K562 (cell line): ENCODE data around the gene ARHGAP33. TPM values are rescaled to one million over a fixed set of nuclear protein-coding genes. Genes with fewer than 3 reads are reported as not detected.

Experiments used
- ATAC-seq: fragments of 200-7000 bp; cut with Tn5 transposase; 3 replicates; pipeline ENCODE4 v1.9.1; 2020; ENCODE audit warnings: moderate library complexity
- BruUV-seq: library from RNA; stranded (reverse); fragments of 400-500 nt; replicated peaks from 2 replicates; lab custom pipeline; 2021; lab: Mats Ljungman, UMichigan
- CTCF ChIA-PET: fragments of 300-600 bp; formaldehyde crosslinking; extraction: SDS; loops from one replicate; lab custom pipeline; 2021; ENCODE audit warnings: low intra/inter-chr PET ratio; lab: Yijun Ruan, JAX
- POLR2A ChIA-PET: fragments of 300-600, 350-650 bp; sonication (Branson Sonifier 250); formaldehyde crosslinking; extraction: SDS; loops from one replicate; lab custom pipeline; 2021; ENCODE audit warnings: antibody characterized with exemption, inconsistent platforms; lab: Yijun Ruan, JAX
- DNase-seq, 4 experiments: peaks; one replicate each; pipeline versions ENCODE4 v3.0.0 to v3.0.0-alpha.2; 2011 to 2018; ENCODE audit warnings: low spot score in 3 of 4, mixed read lengths in 3 of 4; ENCODE audit errors: extremely low read depth in 1 of 4
- FAIRE-seq: peaks from 2 replicates; lab custom pipeline; 2011; peaks lifted over from hg19 to GRCh38; lab: Jason Lieb, UNC
- H2AFZ ChIP-seq: 2 replicates; pipeline ENCODE4 v1.6.0; 2011; ENCODE audit warnings: low read depth, low read length, control low read depth, inconsistent platforms
- H3K27ac ChIP-seq: fragments of 200-600 bp; 3 replicates; pipeline ENCODE4 v1.8.0; 2011; ENCODE audit warnings: low read depth, mild to moderate bottlenecking, control low read depth, inconsistent platforms, low read length, moderate library complexity, mixed read lengths; ENCODE audit errors: extremely low read depth
- H3K27me3 ChIP-seq, 2 experiments: fragments of 300-600 bp in 1 of 2; 2 replicates in 1 of 2; 3 replicates in 1 of 2; pipeline versions ENCODE4 v1.6.0 to v1.8.0; 2011; ENCODE audit warnings: inconsistent platforms in 2 of 2, low read length in 2 of 2, mild to moderate bottlenecking in 1 of 2, mixed read lengths in 1 of 2, moderate library complexity in 1 of 2; ENCODE audit not compliant: control insufficient read depth in 2 of 2, insufficient read depth in 2 of 2
- H3K36me3 ChIP-seq: fragments of 300-600 bp; 3 replicates; pipeline ENCODE4 v1.8.0; 2011; ENCODE audit warnings: mild to moderate bottlenecking, low read length, inconsistent platforms; ENCODE audit not compliant: control insufficient read depth, insufficient read depth
- H3K4me1 ChIP-seq, 2 experiments: fragments of 200-600 bp in 1 of 2; replicated peaks in 1 of 2; 2 replicates in 1 of 2; 3 replicates in 1 of 2; pipeline versions ENCODE4 v1.5.1 to v1.8.0; 2011; ENCODE audit warnings: inconsistent platforms in 2 of 2, low read length in 2 of 2, mild to moderate bottlenecking in 1 of 2, mixed read lengths in 1 of 2, moderate library complexity in 1 of 2; ENCODE audit not compliant: control insufficient read depth in 2 of 2, insufficient read depth in 2 of 2
- H3K4me2 ChIP-seq: 2 replicates; pipeline ENCODE4 v1.6.1; 2011; ENCODE audit warnings: low read length, control low read depth, inconsistent platforms, mixed read lengths; ENCODE audit not compliant: insufficient read depth
- H3K4me3 ChIP-seq: fragments of 200-600 bp; sonication (generic), shearing (Covaris generic); 2 replicates; pipeline ENCODE4 v1.5.1; 2016; ENCODE audit warnings: control low read depth, inconsistent platforms
- H3K79me2 ChIP-seq: fragments of 200-600 bp; 3 replicates; pipeline ENCODE4 v1.8.0; 2011; ENCODE audit warnings: low read length, inconsistent platforms; ENCODE audit not compliant: control insufficient read depth, insufficient read depth
- H3K9ac ChIP-seq, 2 experiments: 2 replicates each; pipeline versions ENCODE4 v1.6.0 to v1.6.1; 2011; ENCODE audit warnings: low read depth in 2 of 2, low read length in 2 of 2, control low read depth in 1 of 2, inconsistent platforms in 1 of 2, mild to moderate bottlenecking in 1 of 2, mixed read lengths in 1 of 2; ENCODE audit not compliant: insufficient read depth in 1 of 2
- H3K9me1 ChIP-seq: one replicate; pipeline ENCODE4 v1.6.0; 2011; ENCODE audit warnings: inconsistent platforms, mild to moderate bottlenecking, low read length, moderate library complexity; ENCODE audit not compliant: control insufficient read depth, insufficient read depth
- H3K9me3 ChIP-seq: replicated peaks from 2 replicates; pipeline ENCODE4 v1.5.1; 2011; ENCODE audit warnings: low read depth, low read length, inconsistent platforms; ENCODE audit not compliant: control insufficient read depth, insufficient read depth
- H4K20me1 ChIP-seq: replicated peaks from 2 replicates; pipeline ENCODE4 v1.6.1; 2011; ENCODE audit warnings: low read length, inconsistent platforms, mixed read lengths; ENCODE audit not compliant: control insufficient read depth, insufficient read depth
- CREB3 ChIP-seq: fragments of 450-650 bp; conservative IDR thresholded peaks from 2 replicates; pipeline ENCODE4 v1.6.1; 2016; ENCODE audit warnings: missing genetic modification characterization, low read depth, mild to moderate bottlenecking, missing compliant biosample characterization, moderate library complexity
- GATAD2A ChIP-seq: fragments of 450-650 bp; IDR thresholded peaks from 2 replicates; pipeline ENCODE4 v1.6.1; 2017
- GTF3C2 ChIP-seq: IDR thresholded peaks from 3 replicates; pipeline ENCODE4 v1.6.1; 2011; ENCODE audit warnings: borderline replicate concordance, mild to moderate bottlenecking, moderate library complexity; ENCODE audit not compliant: insufficient read length; ENCODE audit errors: extremely low read depth
- HMGXB4 ChIP-seq: sonication (generic); formaldehyde crosslinking; IDR thresholded peaks from 2 replicates; pipeline ENCODE4 v1.8.1; 2023; ENCODE audit warnings: mild to moderate bottlenecking, missing genetic modification reagents
- NR4A1 ChIP-seq, 2 experiments: fragments of 250-450 bp in 1 of 2; fragments of 450-650 bp in 1 of 2; sonication (Bioruptor Pico) in 1 of 2; IDR thresholded peaks; 2 replicates each; pipeline versions ENCODE4 v1.4.0 to v1.6.1; 2016 to 2020; ENCODE audit warnings: mild to moderate bottlenecking in 2 of 2, missing compliant biosample characterization in 1 of 2, missing genetic modification characterization in 1 of 2, moderate library complexity in 1 of 2
- SMAD1 ChIP-seq: fragments of 150-350 bp; IDR thresholded peaks from 2 replicates; pipeline ENCODE4 v1.6.1; 2014; ENCODE audit warnings: low read length, low read depth; ENCODE audit not compliant: partially characterized antibody
- ZBTB17 ChIP-seq: fragments of 450-650 bp; formaldehyde crosslinking; IDR thresholded peaks from 2 replicates; pipeline ENCODE4 v1.4.0; 2020; ENCODE audit warnings: mild to moderate bottlenecking
- ZBTB2 ChIP-seq: fragments of 450-650 bp; IDR thresholded peaks from 2 replicates; pipeline ENCODE4 v1.6.1; 2016; ENCODE audit warnings: antibody characterized with exemption
- WGBS: fragments of 100-300 bp; shearing (Covaris generic); methylation state at CpG from one replicate; pipeline ENCODE4 v1.1.6; 2016; ENCODE audit warnings: low coverage, mixed read lengths; ENCODE audit not compliant: insufficient coverage; ENCODE audit errors: missing lambda C conversion rate; 5-methylcytosine and 5-hydroxymethylcytosine counted together
- in situ Hi-C: fragments of 300-500 bp; cut with MboI; formaldehyde crosslinking; loops from 4 replicates; pipeline ENCODE4 v1.15.0; 2018; ENCODE audit warnings: inconsistent platforms, mixed read lengths
- intact Hi-C: fragments of 100-400 bp; cut with micrococcal nuclease; formaldehyde crosslinking; loops from 2 replicates; pipeline ENCODE4 v1.14.2; 2022
- polyA plus RNA-seq, 8 experiments: library from polyadenylated mRNA; depleted of rRNA in 4 of 8; stranded (reverse) in 5 of 8; unstranded in 3 of 8; fragments of >200 nt; fragmentation: Nextera tagmentation in 2 of 8; fragmentation: Illumina TruSeq in 1 of 8; extraction: Ambion mirVana in 2 of 8; extraction: Trizol in 1 of 8; gene quantifications; 2 replicates each; pipeline versions ENCODE4 v1.2.1 to v1.2.3, GENCODE V29; 2011 to 2014; ENCODE audit warnings: inconsistent platforms in 1 of 8, missing spikeins in 1 of 8
- total RNA-seq, 7 experiments: library from RNA; depleted of rRNA in 6 of 7; stranded (reverse); fragments of >200 nt in 6 of 7; fragmentation: Illumina TruSeq in 2 of 7; extraction: Trizol in 2 of 7; gene quantifications; 2 replicates each; pipeline versions ENCODE4 v1.2.1 to v1.2.3, GENCODE V29; 2011 to 2021; ENCODE audit warnings: low replicate concordance in 1 of 7

ARHGAP33 gene
- total and polyA plus RNA-seq, 9 of the 15 experiments (the other 6 are each of a cell fraction or from before 2014, with no cell fraction given), result 0.06 to 26.6 (median 1.6) TPM; not detected in 1

- peaks cover 29 to 59% of the 10 kb centered on the region in 2 experiments; a peak in 4 of 5 replicates for H3K4me1 ChIP-seq
- peak overlapping the region; percentile 95 for H3K4me2 ChIP-seq
- CTCF ChIA-PET, result no interaction called here
- no peaks in the 10 kb centered on the region for H4K20me1 ChIP-seq
- peak overlapping the region in 1 of 2 experiments; percentile 92; a peak in 1 of 4 replicates for H3K9ac ChIP-seq
- H3K9me3 ChIP-seq, result no peaks in the 10 kb centered on the region
- no peaks in the 10 kb centered on the region for H3K9me1 ChIP-seq
- H3K4me3 ChIP-seq, result peak overlapping the region; percentile 92
- H3K79me2 ChIP-seq, result peaks cover 12% of the 10 kb centered on the region
- DNase-seq (no peak), ATAC-seq (no peak), FAIRE-seq (no peak)
- no peak overlapping the region for H2AFZ ChIP-seq
- POLR2A ChIA-PET, result interaction anchor here (0.6 to 1.9 kb wide), 5 partner anchors 7 to 76 kb away, joined by 3 to 12 read pairs (median 4); no protein-coding TSS in a partner anchor
- H3K27ac ChIP-seq, result no peak overlapping the region; the same call in 2 of the 3 replicates
- intact Hi-C loops, result loop anchor here (10.0 kb wide), 1 partner anchor 99 kb away; the partner anchor contains the start of genes COX6B1 and ETV2
- no peaks in the 10 kb centered on the region for H3K27me3 ChIP-seq
- H3K36me3 ChIP-seq, result peaks cover 24% of the 10 kb centered on the region; the same call in 1 of the 3 replicates
- WGBS, result 74% methylated on average over 15 of the region's 19 CpGs
- no TSS peak for BruUV-seq
- in situ Hi-C loops, result no loop called here
- TF ChIP-seq ZBTB2, result no peak
- TF ChIP-seq HMGXB4 (CRISPR knock-in tag), result no peak
- TF ChIP-seq GATAD2A, result no peak
- TF ChIP-seq NR4A1 (CRISPR knock-in tag; IDR thresholded peaks at IDR 0.05), result no peak
- TF ChIP-seq NR4A1 (tag; IDR thresholded peaks at IDR 0.05), result no peak
- TF ChIP-seq CREB3 (tag), result no peak
- TF ChIP-seq SMAD1, result no peak
- TF ChIP-seq GTF3C2, result no peak
- no peak for TF ChIP-seq ZBTB17 (CRISPR knock-in tag)
Measured at GRCh38 chr19:35743640-35744429, 31.5 kb upstream of the ARHGAP33 start.
